Keratinocyte (primary cell): ENCODE measurements around the gene RGS17.

Experiments used
- CTCF ChIP-seq, 3 experiments: IDR thresholded peaks in 1 of 3; conservative IDR thresholded peaks in 1 of 3; optimal IDR thresholded peaks in 1 of 3; 2 replicates in 2 of 3; 3 replicates in 1 of 3; pipeline versions ENCODE3 to v1.5.1; 2011; ENCODE audit warnings: low read length in 3 of 3, mild to moderate bottlenecking in 3 of 3, moderate library complexity in 2 of 3, control low read depth in 1 of 3, inconsistent platforms in 1 of 3; ENCODE audit not compliant: insufficient read depth in 2 of 3; ENCODE audit errors: extremely low read depth in 1 of 3
- EZH2 ChIP-seq: IDR thresholded peaks from one replicate; pipeline ENCODE4 v1.6.1; 2012; ENCODE audit warnings: inconsistent platforms, mild to moderate bottlenecking, low read length, moderate library complexity

DNA sequence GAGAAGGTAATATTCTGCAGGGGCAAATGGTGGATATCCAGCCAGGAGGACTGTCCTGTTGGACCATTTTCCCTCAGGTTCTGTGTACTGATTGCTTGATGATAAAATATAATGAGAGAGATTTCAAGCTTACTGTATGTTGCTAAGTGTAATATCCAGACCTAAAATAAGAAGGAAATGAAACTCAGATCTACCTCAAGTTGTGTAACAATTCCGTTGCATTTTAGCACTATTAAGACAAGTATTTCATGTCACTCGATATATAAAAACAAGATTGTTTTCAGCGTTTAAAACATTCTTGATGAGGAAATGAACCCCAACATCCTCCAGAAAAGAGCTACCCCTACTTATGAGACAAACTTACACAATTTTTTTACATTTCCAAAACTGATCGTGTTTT is 57.2 kb downstream of the RGS17 start:
- TF ChIP-seq CTCF (optimal IDR thresholded peaks at IDR 0.05 in 1 of 3, IDR thresholded peaks at IDR 0.05 in 1 of 3, conservative IDR thresholded peaks at IDR 0.05 in 1 of 3; ENCODE audit: extremely low read depth in 1 of 3, insufficient read depth in 2 of 3, low read length in 3 of 3) (no peak), EZH2 (no peak)
